GM12865 (cell line): ENCODE results near the gene NFIX.

ENCODE experiments used
- DNase-seq: peaks from one replicate; pipeline ENCODE4 v3.0.0; 2010; ENCODE audit warnings: low read depth
- H3K4me3 ChIP-seq: 2 replicates; pipeline ENCODE4 v1.5.1; 2011; ENCODE audit warnings: mild to moderate bottlenecking, low read depth, low read length, control low read depth
- TF ChIP-seq, protein P1 (sequence below): IDR thresholded peaks from 2 replicates; pipeline ENCODE4 v1.5.1; 2011; ENCODE audit warnings: low read length, control low read depth, low read depth, inconsistent platforms; ENCODE audit not compliant: insufficient read depth; ENCODE audit errors: missing control alignments

Gene NFIX

GRCh38 chr19:13103581-13104359, 108.5 kb downstream of the NFIX start:
- DNase-seq: no peak
- TF ChIP-seq, protein P1, sequence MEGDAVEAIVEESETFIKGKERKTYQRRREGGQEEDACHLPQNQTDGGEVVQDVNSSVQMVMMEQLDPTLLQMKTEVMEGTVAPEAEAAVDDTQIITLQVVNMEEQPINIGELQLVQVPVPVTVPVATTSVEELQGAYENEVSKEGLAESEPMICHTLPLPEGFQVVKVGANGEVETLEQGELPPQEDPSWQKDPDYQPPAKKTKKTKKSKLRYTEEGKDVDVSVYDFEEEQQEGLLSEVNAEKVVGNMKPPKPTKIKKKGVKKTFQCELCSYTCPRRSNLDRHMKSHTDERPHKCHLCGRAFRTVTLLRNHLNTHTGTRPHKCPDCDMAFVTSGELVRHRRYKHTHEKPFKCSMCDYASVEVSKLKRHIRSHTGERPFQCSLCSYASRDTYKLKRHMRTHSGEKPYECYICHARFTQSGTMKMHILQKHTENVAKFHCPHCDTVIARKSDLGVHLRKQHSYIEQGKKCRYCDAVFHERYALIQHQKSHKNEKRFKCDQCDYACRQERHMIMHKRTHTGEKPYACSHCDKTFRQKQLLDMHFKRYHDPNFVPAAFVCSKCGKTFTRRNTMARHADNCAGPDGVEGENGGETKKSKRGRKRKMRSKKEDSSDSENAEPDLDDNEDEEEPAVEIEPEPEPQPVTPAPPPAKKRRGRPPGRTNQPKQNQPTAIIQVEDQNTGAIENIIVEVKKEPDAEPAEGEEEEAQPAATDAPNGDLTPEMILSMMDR: no peak
- H3K4me3 ChIP-seq: peak overlapping the region; percentile 68

DNA sequence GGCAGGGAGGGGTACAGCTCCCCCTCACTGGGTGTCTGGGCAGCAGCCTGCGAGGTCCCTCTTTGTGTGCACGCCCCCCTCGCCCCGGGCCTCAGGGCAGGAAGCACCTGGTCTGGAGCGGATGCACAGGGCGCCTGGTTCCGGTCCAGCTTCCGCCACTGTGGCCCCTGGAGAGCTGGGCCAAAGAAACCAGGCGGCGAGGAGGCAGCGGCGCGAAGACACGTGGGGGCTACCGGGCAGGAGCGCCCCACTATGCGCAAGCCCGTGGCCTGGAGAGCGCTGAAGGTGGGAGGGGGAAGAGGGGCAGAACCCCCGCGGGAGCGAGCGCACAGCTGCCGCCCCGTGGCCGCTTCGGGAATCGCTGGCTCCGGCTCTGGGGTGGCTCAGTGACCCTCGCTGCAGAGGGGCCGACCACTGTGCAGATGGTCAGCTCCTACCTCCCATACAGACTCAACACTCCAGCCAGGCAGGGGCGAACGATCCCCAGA, 109.1 kb downstream of the NFIX start:
- H3K4me3 ChIP-seq: peak overlapping the region; percentile 68
- TF ChIP-seq, protein P1: peak; percentile 99
- peak; percentile 88 for DNase-seq

DNA sequence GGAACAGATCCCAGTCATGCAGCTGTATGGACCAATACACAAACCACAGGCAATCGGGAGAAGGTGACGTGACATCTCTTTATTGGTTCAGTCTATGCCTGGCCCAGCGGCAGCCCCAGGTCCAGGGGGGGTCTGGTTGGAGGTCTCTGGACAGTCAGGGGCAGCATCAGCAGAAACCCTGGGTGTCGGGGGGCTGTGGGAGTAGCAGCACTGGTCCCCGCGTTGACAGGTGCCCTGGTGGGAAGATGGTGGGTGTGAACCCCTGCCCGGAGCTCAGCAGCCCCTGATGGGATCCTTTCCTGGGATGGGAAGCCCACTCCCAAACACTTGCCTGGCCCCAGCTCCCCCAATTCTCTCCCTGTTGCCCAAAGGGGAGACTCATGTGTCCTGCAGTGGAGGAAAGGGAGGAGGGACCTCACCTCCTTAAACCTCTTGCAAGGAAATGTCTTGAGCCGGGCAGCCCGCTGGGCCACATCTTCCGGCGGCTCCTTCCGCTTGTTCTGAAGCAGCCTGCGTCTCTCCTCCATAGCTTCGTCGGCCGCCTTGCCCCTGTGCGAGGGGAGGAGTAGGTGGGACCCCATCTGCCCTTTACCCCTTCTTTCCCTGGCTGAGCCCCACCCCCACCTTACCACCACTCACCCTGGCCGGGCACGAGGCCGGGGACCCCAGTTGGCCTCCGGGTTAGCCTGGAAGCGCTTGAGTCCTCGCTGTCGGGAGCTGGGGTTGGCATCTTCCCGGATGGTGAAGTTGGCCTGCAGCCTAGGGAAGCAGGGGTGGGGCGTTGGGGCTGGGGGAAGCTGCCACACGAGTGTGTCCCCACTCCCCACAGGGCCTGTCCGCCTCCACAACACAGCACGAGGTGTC, 109.8 kb downstream of the NFIX start:
- DNase-seq: peak; percentile 79
- H3K4me3 ChIP-seq: peak overlapping the region; percentile 68
- TF ChIP-seq, protein P1: no peak

- TF ChIP-seq, protein P1: no peak
- H3K4me3 ChIP-seq: no peak overlapping the region
- DNase-seq: no peak
These were observed 114.3 kb downstream of the NFIX start for GRCh38 chr19:13109361-13110098.

DNA sequence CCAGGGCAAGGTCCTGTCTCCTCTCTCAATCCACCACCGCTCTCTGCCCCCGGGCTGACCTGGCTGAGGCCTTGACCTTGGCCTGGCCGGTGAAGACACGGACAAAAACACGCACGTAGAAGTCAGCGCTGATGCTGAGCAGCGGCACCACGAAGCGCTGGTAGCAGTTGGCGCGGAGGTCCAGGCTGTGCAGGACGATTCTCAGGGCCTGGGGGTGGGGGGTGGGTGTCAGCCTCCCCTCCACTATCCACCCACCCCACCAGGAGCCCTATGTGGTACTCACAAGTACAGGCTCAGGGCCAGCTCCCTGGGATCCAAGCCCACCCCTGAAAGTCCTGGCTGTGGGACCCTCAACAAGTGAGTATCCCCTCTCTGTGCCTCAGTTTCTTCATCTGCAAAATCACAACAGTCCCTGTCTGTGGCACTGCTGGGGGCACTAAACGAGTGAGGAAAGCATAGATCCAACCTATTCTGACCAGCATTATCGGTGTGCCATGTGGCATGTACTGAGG, 114.9 kb downstream of the NFIX start:
- H3K4me3 ChIP-seq: no peak overlapping the region
- TF ChIP-seq, protein P1: no peak

DNA sequence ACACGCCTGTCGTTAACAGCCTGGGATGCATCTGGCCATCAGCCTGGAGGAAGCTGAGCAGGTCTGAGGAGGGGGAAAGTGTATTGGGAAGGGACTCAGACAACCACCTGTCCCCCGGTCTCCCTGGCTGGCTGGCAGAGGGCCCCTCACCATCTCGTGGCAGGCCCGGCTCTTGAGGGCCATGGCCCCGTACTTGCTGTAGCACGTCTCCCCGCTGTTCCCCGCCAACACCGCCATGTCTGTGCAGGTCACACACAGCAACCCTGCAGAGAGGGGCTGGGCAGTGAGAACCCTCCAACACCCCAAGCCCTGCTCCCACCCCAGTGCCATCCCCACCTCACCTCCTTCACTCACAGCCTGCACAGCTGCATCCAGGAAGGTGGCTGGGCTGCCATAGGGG, 117.3 kb downstream of the NFIX start:
- DNase-seq: no peak
- TF ChIP-seq, protein P1: no peak
- no peak overlapping the region for H3K4me3 ChIP-seq

More for the DNA sequence above, 114.9 kb downstream of the NFIX start:
- DNase-seq: no peak
